SK-N-SH treated with all-trans-retinoic acid at 6 μM for 48 hours (cell line): ENCODE results near the gene DOLPP1.

ENCODE experiments used
- ATAC-seq: fragments of 200-7000 bp; cut with Tn5 transposase; 3 replicates; pipeline ENCODE4 v1.9.1; 2020; ENCODE audit warnings: mild to moderate bottlenecking, moderate library complexity
- ARNTL ChIP-seq: fragments of 450-650 bp; formaldehyde crosslinking; IDR thresholded peaks from 2 replicates; pipeline ENCODE4 v1.5.0; 2020; ENCODE audit warnings: low read depth, mild to moderate bottlenecking, moderate library complexity, borderline replicate concordance
- BACH2 ChIP-seq: fragments of 250-450 bp; sonication (Bioruptor Pico); IDR thresholded peaks from 2 replicates; pipeline ENCODE4 v1.9.0; 2021; ENCODE audit warnings: mild to moderate bottlenecking, borderline replicate concordance
- CSDC2 ChIP-seq: fragments of 250-450 bp; sonication (Bioruptor Pico); IDR thresholded peaks from 2 replicates; pipeline ENCODE4 v1.5.0; 2020; ENCODE audit warnings: mild to moderate bottlenecking, moderate library complexity
- ESRRG ChIP-seq: fragments of 250-450 bp; sonication (Bioruptor Pico); IDR thresholded peaks from 2 replicates; pipeline ENCODE4 v1.6.1; 2021; ENCODE audit warnings: mild to moderate bottlenecking
- GLIS3 ChIP-seq: fragments of 250-450 bp; sonication (Bioruptor Pico); IDR thresholded peaks from 2 replicates; pipeline ENCODE4 v1.5.0; 2020; ENCODE audit warnings: mild to moderate bottlenecking, moderate library complexity
- ISL1 ChIP-seq: fragments of 250-450 bp; sonication (Bioruptor Pico); IDR thresholded peaks from 2 replicates; pipeline ENCODE4 v2.1.2; 2022; ENCODE audit warnings: mild to moderate bottlenecking, moderate library complexity
- OSR1 ChIP-seq: fragments of 250-450 bp; sonication (Bioruptor Pico); IDR thresholded peaks from 2 replicates; pipeline ENCODE4 v1.8.0; 2022; ENCODE audit warnings: moderate library complexity, mild to moderate bottlenecking, inconsistent platforms
- PPARA ChIP-seq: fragments of 250-450 bp; sonication (Bioruptor Pico); IDR thresholded peaks from 2 replicates; pipeline ENCODE4 v1.5.0; 2020; ENCODE audit warnings: mild to moderate bottlenecking, borderline replicate concordance
- SNAI2 ChIP-seq: fragments of 250-450 bp; sonication (Bioruptor Pico); IDR thresholded peaks from 2 replicates; pipeline ENCODE4 v1.5.0; 2020; ENCODE audit warnings: mild to moderate bottlenecking, moderate library complexity
- TCF4 ChIP-seq: fragments of 250-450 bp; sonication (Bioruptor Pico); IDR thresholded peaks from 2 replicates; pipeline ENCODE4 v1.8.0; 2021; ENCODE audit warnings: mild to moderate bottlenecking, moderate library complexity, borderline replicate concordance
- TOX ChIP-seq: fragments of 250-450 bp; sonication (Bioruptor Pico); IDR thresholded peaks from 2 replicates; pipeline ENCODE4 v1.8.0; 2021; ENCODE audit warnings: mild to moderate bottlenecking, moderate library complexity, borderline replicate concordance
- ZC3H10 ChIP-seq: fragments of 250-450 bp; sonication (Bioruptor Pico); IDR thresholded peaks from 2 replicates; pipeline ENCODE4 v1.5.1; 2021; ENCODE audit warnings: mild to moderate bottlenecking, moderate library complexity
- ZFP3 ChIP-seq: fragments of 250-450 bp; sonication (Bioruptor Pico); IDR thresholded peaks from 2 replicates; pipeline ENCODE4 v1.5.0; 2020; ENCODE audit warnings: mild to moderate bottlenecking, moderate library complexity
- ZNF565 ChIP-seq: fragments of 450-650 bp; formaldehyde crosslinking; conservative IDR thresholded peaks from 2 replicates; pipeline ENCODE4 v1.5.0; 2020; ENCODE audit warnings: low read depth, mild to moderate bottlenecking, moderate library complexity
- ZNF70 ChIP-seq: fragments of 450-650 bp; formaldehyde crosslinking; IDR thresholded peaks from 2 replicates; pipeline ENCODE4 v1.5.0; 2020; ENCODE audit warnings: mild to moderate bottlenecking, moderate library complexity
- ZNF8 ChIP-seq: fragments of 450-650 bp; formaldehyde crosslinking; IDR thresholded peaks from 2 replicates; pipeline ENCODE4 v1.5.0; 2020; ENCODE audit warnings: mild to moderate bottlenecking, moderate library complexity
- TF ChIP-seq, protein P1 (sequence below): fragments of 250-450 bp; sonication (Bioruptor Pico); IDR thresholded peaks from 2 replicates; pipeline ENCODE4 v1.5.0; 2020; ENCODE audit warnings: mild to moderate bottlenecking, moderate library complexity
- TF ChIP-seq, protein P2 (sequence below): fragments of 250-450 bp; sonication (Bioruptor Pico); IDR thresholded peaks from 2 replicates; pipeline ENCODE4 v1.8.0; 2020; ENCODE audit warnings: mild to moderate bottlenecking, moderate library complexity, borderline replicate concordance
- TF ChIP-seq, protein P3 (sequence below): fragments of 250-450 bp; sonication (Bioruptor Pico); IDR thresholded peaks from 2 replicates; pipeline ENCODE4 v1.8.0; 2021; ENCODE audit warnings: low read depth, mild to moderate bottlenecking, moderate library complexity, borderline replicate concordance
- TF ChIP-seq, protein P4 (sequence below): fragments of 250-450 bp; sonication (Bioruptor Pico); IDR thresholded peaks from 2 replicates; pipeline ENCODE4 v1.5.1; 2020; ENCODE audit warnings: low read depth, mild to moderate bottlenecking, moderate library complexity
- TF ChIP-seq, protein P5 (sequence below): fragments of 250-450 bp; sonication (Bioruptor Pico); IDR thresholded peaks from 2 replicates; pipeline ENCODE4 v1.5.1; 2021; ENCODE audit warnings: mild to moderate bottlenecking, moderate library complexity

DOLPP1 gene

DNA sequence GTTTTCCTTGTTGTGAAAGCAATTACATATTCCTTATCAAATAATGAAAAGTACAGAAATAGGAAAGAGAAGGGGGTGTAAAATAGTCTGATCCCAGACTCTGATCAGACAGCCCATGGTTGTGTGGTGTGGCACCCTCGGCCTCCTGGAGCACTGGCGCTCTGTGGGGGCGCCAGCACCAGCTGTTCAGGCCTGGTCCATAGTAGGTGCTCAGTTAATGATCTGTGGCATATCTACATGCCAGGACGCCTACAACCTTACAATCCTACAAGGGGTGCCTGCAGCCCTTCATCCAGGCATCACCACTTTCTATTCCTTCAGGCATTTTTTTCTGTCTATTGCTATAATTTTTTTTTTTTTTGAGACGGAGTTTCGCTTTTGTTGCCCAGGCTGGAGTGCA, 27.9 kb upstream of the DOLPP1 start:
- no peak for ATAC-seq
- TF ChIP-seq ZNF565 (CRISPR knock-in tag), result no peak
- TF ChIP-seq ZC3H10, result no peak
- TF ChIP-seq, protein P1, sequence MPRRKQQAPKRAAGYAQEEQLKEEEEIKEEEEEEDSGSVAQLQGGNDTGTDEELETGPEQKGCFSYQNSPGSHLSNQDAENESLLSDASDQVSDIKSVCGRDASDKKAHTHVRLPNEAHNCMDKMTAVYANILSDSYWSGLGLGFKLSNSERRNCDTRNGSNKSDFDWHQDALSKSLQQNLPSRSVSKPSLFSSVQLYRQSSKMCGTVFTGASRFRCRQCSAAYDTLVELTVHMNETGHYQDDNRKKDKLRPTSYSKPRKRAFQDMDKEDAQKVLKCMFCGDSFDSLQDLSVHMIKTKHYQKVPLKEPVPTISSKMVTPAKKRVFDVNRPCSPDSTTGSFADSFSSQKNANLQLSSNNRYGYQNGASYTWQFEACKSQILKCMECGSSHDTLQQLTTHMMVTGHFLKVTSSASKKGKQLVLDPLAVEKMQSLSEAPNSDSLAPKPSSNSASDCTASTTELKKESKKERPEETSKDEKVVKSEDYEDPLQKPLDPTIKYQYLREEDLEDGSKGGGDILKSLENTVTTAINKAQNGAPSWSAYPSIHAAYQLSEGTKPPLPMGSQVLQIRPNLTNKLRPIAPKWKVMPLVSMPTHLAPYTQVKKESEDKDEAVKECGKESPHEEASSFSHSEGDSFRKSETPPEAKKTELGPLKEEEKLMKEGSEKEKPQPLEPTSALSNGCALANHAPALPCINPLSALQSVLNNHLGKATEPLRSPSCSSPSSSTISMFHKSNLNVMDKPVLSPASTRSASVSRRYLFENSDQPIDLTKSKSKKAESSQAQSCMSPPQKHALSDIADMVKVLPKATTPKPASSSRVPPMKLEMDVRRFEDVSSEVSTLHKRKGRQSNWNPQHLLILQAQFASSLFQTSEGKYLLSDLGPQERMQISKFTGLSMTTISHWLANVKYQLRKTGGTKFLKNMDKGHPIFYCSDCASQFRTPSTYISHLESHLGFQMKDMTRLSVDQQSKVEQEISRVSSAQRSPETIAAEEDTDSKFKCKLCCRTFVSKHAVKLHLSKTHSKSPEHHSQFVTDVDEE, result no peak
- TF ChIP-seq, protein P2, sequence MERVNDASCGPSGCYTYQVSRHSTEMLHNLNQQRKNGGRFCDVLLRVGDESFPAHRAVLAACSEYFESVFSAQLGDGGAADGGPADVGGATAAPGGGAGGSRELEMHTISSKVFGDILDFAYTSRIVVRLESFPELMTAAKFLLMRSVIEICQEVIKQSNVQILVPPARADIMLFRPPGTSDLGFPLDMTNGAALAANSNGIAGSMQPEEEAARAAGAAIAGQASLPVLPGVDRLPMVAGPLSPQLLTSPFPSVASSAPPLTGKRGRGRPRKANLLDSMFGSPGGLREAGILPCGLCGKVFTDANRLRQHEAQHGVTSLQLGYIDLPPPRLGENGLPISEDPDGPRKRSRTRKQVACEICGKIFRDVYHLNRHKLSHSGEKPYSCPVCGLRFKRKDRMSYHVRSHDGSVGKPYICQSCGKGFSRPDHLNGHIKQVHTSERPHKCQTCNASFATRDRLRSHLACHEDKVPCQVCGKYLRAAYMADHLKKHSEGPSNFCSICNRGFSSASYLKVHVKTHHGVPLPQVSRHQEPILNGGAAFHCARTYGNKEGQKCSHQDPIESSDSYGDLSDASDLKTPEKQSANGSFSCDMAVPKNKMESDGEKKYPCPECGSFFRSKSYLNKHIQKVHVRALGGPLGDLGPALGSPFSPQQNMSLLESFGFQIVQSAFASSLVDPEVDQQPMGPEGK (CRISPR knock-in tag), result no peak
- no peak for TF ChIP-seq PPARA
- no peak for TF ChIP-seq ARNTL
- TF ChIP-seq ISL1 (CRISPR knock-in tag), result no peak
- TF ChIP-seq ZNF8 (CRISPR knock-in tag), result no peak
- no peak for TF ChIP-seq ZNF70 (CRISPR knock-in tag)
- TF ChIP-seq, protein P3, sequence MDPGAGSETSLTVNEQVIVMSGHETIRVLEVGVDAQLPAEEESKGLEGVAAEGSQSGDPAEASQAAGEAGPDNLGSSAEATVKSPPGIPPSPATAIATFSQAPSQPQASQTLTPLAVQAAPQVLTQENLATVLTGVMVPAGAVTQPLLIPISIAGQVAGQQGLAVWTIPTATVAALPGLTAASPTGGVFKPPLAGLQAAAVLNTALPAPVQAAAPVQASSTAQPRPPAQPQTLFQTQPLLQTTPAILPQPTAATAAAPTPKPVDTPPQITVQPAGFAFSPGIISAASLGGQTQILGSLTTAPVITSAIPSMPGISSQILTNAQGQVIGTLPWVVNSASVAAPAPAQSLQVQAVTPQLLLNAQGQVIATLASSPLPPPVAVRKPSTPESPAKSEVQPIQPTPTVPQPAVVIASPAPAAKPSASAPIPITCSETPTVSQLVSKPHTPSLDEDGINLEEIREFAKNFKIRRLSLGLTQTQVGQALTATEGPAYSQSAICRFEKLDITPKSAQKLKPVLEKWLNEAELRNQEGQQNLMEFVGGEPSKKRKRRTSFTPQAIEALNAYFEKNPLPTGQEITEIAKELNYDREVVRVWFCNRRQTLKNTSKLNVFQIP (CRISPR knock-in tag), result no peak
- TF ChIP-seq TOX (CRISPR knock-in tag), result no peak
- no peak for TF ChIP-seq GLIS3 (CRISPR knock-in tag)
- no peak for TF ChIP-seq BACH2 (CRISPR knock-in tag)
- TF ChIP-seq TCF4 (CRISPR knock-in tag), result no peak
- no peak for TF ChIP-seq ZFP3 (CRISPR knock-in tag)

DNA sequence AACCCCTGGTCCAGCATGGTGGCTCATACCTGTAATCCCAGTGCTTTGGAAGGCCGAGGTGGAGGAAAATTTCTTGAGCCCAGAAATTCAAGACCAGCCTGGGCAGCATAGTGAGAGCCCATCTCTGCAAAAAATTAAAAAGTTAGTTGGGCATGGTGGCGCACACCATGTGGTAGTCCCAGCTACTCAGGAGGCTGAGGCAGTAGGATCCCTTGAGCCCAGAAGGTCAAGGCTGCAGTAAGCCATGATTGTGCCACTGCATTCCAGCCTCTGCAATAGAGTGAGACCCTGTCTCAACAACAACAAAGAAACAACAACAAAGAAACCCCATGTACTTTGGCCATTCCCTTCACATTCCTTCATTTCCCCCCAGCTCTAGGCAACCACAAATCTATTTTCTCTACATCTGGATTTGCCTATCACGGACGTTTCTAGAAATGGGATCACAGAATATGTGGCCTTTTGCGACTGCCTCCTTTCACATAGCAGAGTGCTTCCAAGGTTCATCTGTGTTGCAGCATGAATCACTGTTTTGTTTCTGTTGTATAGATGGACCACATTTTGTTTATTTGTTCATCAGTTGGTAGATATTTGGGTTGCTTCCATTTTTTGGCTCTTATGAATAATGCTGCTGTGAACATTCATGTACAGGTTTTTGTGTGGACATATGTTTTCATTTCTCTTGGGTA, 26.6 kb upstream of the DOLPP1 start:
- no peak for ATAC-seq
- TF ChIP-seq, protein P4, sequence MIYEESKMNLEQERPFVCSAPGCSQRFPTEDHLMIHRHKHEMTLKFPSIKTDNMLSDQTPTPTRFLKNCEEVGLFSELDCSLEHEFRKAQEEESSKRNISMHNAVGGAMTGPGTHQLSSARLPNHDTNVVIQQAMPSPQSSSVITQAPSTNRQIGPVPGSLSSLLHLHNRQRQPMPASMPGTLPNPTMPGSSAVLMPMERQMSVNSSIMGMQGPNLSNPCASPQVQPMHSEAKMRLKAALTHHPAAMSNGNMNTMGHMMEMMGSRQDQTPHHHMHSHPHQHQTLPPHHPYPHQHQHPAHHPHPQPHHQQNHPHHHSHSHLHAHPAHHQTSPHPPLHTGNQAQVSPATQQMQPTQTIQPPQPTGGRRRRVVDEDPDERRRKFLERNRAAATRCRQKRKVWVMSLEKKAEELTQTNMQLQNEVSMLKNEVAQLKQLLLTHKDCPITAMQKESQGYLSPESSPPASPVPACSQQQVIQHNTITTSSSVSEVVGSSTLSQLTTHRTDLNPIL (CRISPR knock-in tag), result no peak
- TF ChIP-seq PPARA, result no peak
- no peak for TF ChIP-seq SNAI2 (CRISPR knock-in tag)
- no peak for TF ChIP-seq ARNTL
- no peak for TF ChIP-seq ZFP3 (CRISPR knock-in tag)
- TF ChIP-seq, protein P3 (CRISPR knock-in tag), result no peak
- no peak for TF ChIP-seq ZNF70 (CRISPR knock-in tag)
- no peak for TF ChIP-seq TOX (CRISPR knock-in tag)
- no peak for TF ChIP-seq CSDC2
- TF ChIP-seq, protein P5, sequence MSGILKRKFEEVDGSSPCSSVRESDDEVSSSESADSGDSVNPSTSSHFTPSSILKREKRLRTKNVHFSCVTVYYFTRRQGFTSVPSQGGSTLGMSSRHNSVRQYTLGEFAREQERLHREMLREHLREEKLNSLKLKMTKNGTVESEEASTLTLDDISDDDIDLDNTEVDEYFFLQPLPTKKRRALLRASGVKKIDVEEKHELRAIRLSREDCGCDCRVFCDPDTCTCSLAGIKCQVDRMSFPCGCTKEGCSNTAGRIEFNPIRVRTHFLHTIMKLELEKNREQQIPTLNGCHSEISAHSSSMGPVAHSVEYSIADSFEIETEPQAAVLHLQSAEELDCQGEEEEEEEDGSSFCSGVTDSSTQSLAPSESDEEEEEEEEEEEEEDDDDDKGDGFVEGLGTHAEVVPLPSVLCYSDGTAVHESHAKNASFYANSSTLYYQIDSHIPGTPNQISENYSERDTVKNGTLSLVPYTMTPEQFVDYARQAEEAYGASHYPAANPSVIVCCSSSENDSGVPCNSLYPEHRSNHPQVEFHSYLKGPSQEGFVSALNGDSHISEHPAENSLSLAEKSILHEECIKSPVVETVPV (CRISPR knock-in tag), result no peak
- TF ChIP-seq ESRRG (CRISPR knock-in tag), result no peak
- no peak for TF ChIP-seq OSR1 (CRISPR knock-in tag)
- TF ChIP-seq, protein P1, result no peak
- TF ChIP-seq GLIS3 (CRISPR knock-in tag), result no peak
